H1 (cell line): ENCODE data around the gene EPM2A.

Experiments
- CTCF ChIP-seq, 3 experiments: IDR thresholded peaks; 1 replicate in 2 of 3; 2 replicates in 1 of 3; pipeline versions ENCODE4 v1.5.1 to v1.6.1; 2011; ENCODE audit warnings: low read length in 3 of 3, mild to moderate bottlenecking in 3 of 3, inconsistent platforms in 2 of 3, low read depth in 1 of 3, moderate library complexity in 1 of 3; ENCODE audit not compliant: insufficient read depth in 1 of 3; ENCODE audit errors: control extremely low read depth in 1 of 3
- EP300 ChIP-seq, 2 experiments: IDR thresholded peaks; 1 replicate in 1 of 2; 2 replicates in 1 of 2; pipeline ENCODE4 v1.6.1; 2011 to 2012; ENCODE audit warnings: low read depth in 2 of 2, low read length in 2 of 2, mild to moderate bottlenecking in 2 of 2, borderline replicate concordance in 1 of 2, inconsistent platforms in 1 of 2, moderate library complexity in 1 of 2
- GTF2F1 ChIP-seq: IDR thresholded peaks from 2 replicates; pipeline ENCODE4 v1.6.1; 2012; ENCODE audit warnings: low read depth, low read length, improper control_type of control experiment, borderline replicate concordance
- HDAC2 ChIP-seq, 2 experiments: fragments of 300-600 bp in 1 of 2; sonication (generic) in 1 of 2; IDR thresholded peaks; 2 replicates each; pipeline ENCODE4 v1.6.1; 2011 to 2012; ENCODE audit warnings: low read depth in 2 of 2, low read length in 2 of 2, mild to moderate bottlenecking in 2 of 2, moderate library complexity in 2 of 2, borderline replicate concordance in 1 of 2, inconsistent platforms in 1 of 2
- HDAC6 ChIP-seq: IDR thresholded peaks from one replicate; pipeline ENCODE4 v1.7.1; 2012; ENCODE audit warnings: low read depth, mild to moderate bottlenecking, inconsistent platforms, low read length, moderate library complexity
- POLR2AphosphoS5 ChIP-seq: IDR thresholded peaks from 2 replicates; pipeline ENCODE4 v1.6.1; 2011; ENCODE audit warnings: low read depth, low read length
- TAF1 ChIP-seq: IDR thresholded peaks from 2 replicates; pipeline ENCODE4 v1.6.1; 2011; ENCODE audit warnings: mild to moderate bottlenecking, low read depth, low read length
- TF ChIP-seq, protein P1 (sequence below): IDR thresholded peaks from 2 replicates; pipeline ENCODE4 v1.6.1; 2011; ENCODE audit warnings: low read depth, mild to moderate bottlenecking, low read length; ENCODE audit not compliant: insufficient read depth

DNA sequence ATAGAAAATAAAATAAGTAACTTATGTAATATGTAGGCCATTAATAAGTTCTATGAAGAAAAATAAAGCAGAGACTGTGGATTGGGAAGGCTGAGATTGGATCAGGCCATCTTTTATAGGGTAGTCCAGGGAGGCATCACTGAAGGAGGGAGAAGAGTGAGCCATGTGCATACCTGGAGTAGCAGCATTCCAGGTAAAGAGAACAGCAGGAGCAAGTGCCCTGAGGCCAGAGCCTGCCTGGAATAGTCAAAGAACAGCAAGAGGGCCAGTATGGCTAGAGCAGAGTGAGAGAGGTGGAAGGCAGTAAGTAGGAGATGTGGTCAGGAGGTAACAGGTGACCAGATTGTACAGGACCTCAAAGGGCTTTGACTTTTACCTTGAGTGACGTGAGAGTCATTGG lies 112.1 kb downstream of the EPM2A start:
- TF ChIP-seq EP300 (IDR thresholded peaks at IDR 0.05; ENCODE audit: borderline replicate concordance in 1 of 2, low read depth in 2 of 2, low read length in 2 of 2) (no peak), TAF1 (no peak), CTCF (IDR thresholded peaks at IDR 0.05; ENCODE audit: control extremely low read depth in 1 of 3, insufficient read depth in 1 of 3, low read depth in 1 of 3, low read length in 3 of 3) (no peak), HDAC2 (IDR thresholded peaks at IDR 0.05; ENCODE audit: borderline replicate concordance in 1 of 2, low read depth in 2 of 2, low read length in 2 of 2) (no peak), HDAC6 (no peak), POLR2AphosphoS5 (no peak), GTF2F1 (no peak)
- TF ChIP-seq, protein P1, sequence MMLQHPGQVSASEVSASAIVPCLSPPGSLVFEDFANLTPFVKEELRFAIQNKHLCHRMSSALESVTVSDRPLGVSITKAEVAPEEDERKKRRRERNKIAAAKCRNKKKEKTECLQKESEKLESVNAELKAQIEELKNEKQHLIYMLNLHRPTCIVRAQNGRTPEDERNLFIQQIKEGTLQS: no peak
